Activated T-helper 2 cell treated with anti-CD3 and anti-CD28 coated beads, Interferon-gamma antibody, Interleukin-2, Interleukin-4, amounts not matched to agents 10 μg/mL and 5 μg/mL and 100 μg/mL, durations not matched to agents 14 hours and 24 hours and 36 hours (primary cell): ENCODE measurements around the gene SYCP2. TPM values are rescaled to one million over a fixed set of nuclear protein-coding genes. Genes with fewer than 3 reads are reported as not detected.

ENCODE experiments used
- DNase-seq: peaks from one replicate; pipeline ENCODE4 v3.0.0; 2021; ENCODE audit warnings: low spot score
- H3K27ac Mint-ChIP-seq: one replicate; pipeline ENCODE4 v1.8.0; 2021; ENCODE audit warnings: mixed read lengths
- H3K27me3 Mint-ChIP-seq: one replicate; pipeline ENCODE4 v1.8.0; 2021; ENCODE audit warnings: low read depth, mixed read lengths
- H3K36me3 Mint-ChIP-seq: one replicate; pipeline ENCODE4 v1.8.0; 2021; ENCODE audit warnings: low read depth, mixed read lengths
- H3K4me1 Mint-ChIP-seq: one replicate; pipeline ENCODE4 v1.8.0; 2021; ENCODE audit warnings: low read depth, mixed read lengths
- H3K4me3 Mint-ChIP-seq: one replicate; pipeline ENCODE4 v1.8.0; 2021; ENCODE audit warnings: low read depth, mild to moderate bottlenecking, moderate library complexity, mixed read lengths
- H3K9me3 Mint-ChIP-seq: one replicate; pipeline ENCODE4 v1.8.0; 2021; ENCODE audit warnings: mixed read lengths
- intact Hi-C: fragments of 100-400 bp; cut with micrococcal nuclease; formaldehyde crosslinking; loops from one replicate; pipeline ENCODE4 v1.15.1; 2023
- total RNA-seq: library from RNA; stranded (reverse); gene quantifications from 2 replicates; pipeline ENCODE4 v1.2.3, GENCODE V29; 2022

SYCP2 gene
- total RNA-seq, 1 donor from 2014 or later, result 4.9 TPM

DNA sequence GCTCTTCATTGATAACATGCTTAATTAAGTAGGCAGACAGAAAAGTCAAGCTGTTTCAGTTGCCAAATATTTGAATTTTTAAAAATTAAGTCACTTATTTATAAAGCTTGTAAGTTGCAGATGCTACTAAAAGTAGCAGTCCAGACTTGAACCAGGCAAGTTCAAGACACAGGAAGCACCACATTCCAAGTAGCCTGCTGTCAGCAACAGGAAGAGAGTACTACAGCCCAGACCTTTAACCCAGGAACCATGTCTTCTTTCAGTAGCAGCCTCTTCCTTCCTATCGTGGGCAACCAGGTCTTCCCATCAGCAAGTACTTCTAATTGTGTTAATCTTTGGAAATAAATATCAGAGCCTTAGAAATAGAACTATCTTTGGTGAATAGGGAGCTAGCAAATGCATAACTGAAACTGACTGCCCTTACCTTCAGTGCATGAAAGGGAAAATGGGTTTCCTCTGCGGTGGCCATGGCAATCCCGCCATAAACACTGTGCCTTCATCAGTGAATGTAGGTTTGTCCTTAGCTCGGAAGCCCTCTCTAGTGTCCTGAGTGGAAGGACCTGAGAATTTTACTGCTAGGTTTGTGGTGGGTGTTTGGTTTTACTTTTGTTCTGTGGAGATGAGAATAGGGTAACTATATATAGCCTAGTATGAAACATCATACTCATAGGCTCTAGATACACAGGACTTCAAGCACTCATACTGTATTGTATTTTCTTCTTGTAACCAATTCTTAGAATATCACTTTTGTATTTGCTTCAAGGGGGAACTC, 95.6 kb downstream of the SYCP2 start:
- Mint-ChIP-seq H3K27ac (no peak overlapping the region), H3K4me1 (no peaks in the 10 kb centered on the region), H3K9me3 (no peaks in the 10 kb centered on the region), H3K27me3 (peaks cover 13% of the 10 kb centered on the region), H3K4me3 (no peak overlapping the region), H3K36me3 (no peaks in the 10 kb centered on the region)
- no peak for DNase-seq
- intact Hi-C loops, result no loop called here

DNA sequence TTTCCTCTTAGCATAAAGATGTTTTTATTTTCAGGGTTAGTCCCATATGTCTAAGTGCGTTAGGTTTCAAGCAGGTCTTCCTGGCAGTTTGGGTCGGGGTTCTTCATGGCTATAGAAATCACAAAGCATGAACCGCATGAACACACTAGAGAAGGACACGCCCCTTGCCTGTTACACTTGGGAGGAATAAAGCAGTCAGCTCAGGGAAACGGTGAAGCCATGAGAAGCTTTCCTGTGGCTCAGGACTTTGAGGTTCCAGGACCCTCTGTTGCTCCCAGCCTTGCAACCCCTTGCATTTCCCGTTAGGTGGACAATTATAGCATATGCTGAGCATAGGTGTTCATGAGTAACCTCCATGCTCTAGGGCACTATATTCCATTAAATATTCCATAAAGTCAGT, 96.7 kb downstream of the SYCP2 start:
- DNase-seq, result no peak
- intact Hi-C loops, result no loop called here
- no peaks in the 10 kb centered on the region for H3K36me3 Mint-ChIP-seq
- H3K27ac Mint-ChIP-seq, result no peak overlapping the region
- peaks cover 13% of the 10 kb centered on the region for H3K27me3 Mint-ChIP-seq
- H3K4me3 Mint-ChIP-seq, result no peak overlapping the region
- H3K4me1 Mint-ChIP-seq, result no peaks in the 10 kb centered on the region
- no peaks in the 10 kb centered on the region for H3K9me3 Mint-ChIP-seq

- intact Hi-C loops, result no loop called here
- Mint-ChIP-seq H3K4me1 (no peaks in the 10 kb centered on the region), H3K27ac (no peak overlapping the region), H3K4me3 (no peak overlapping the region), H3K27me3 (peaks cover 13% of the 10 kb centered on the region), H3K9me3 (no peaks in the 10 kb centered on the region), H3K36me3 (no peaks in the 10 kb centered on the region)
- DNase-seq, result no peak
Measured at GRCh38 chr20:59835448-59836395, 97.7 kb downstream of the SYCP2 start.

DNA sequence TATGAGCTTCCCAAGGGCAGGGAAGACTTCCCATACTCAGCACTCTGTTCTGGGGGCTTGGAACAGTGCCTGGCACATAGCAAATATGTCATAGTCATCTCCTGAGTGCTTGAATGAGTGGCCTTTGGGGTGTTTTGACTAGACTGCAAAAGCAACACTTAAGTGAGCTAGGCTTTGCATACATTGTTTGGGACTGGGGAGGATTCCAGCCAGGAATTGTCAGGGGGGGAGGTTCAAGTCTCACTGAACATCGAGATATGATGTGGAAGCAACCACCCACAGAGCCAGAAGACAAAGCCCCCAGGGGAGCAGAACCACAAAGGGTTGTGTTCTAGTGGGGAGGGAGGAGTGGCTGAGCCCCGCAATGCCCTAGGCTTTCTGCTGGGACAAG, 98.4 kb downstream of the SYCP2 start:
- H3K36me3 Mint-ChIP-seq, result no peaks in the 10 kb centered on the region
- peaks cover 13% of the 10 kb centered on the region for H3K27me3 Mint-ChIP-seq
- intact Hi-C loops, result no loop called here
- H3K27ac Mint-ChIP-seq, result no peak overlapping the region
- no peaks in the 10 kb centered on the region for H3K4me1 Mint-ChIP-seq
- no peak for DNase-seq
- H3K9me3 Mint-ChIP-seq, result no peaks in the 10 kb centered on the region
- H3K4me3 Mint-ChIP-seq, result no peak overlapping the region

- Mint-ChIP-seq H3K27ac (no peak overlapping the region), H3K9me3 (no peaks in the 10 kb centered on the region), H3K27me3 (peaks cover 13% of the 10 kb centered on the region), H3K4me1 (no peaks in the 10 kb centered on the region), H3K36me3 (no peaks in the 10 kb centered on the region), H3K4me3 (no peak overlapping the region)
- DNase-seq, result no peak
- intact Hi-C loops, result no loop called here
Measured at GRCh38 chr20:59832406-59833363, 100.8 kb downstream of the SYCP2 start.

DNA sequence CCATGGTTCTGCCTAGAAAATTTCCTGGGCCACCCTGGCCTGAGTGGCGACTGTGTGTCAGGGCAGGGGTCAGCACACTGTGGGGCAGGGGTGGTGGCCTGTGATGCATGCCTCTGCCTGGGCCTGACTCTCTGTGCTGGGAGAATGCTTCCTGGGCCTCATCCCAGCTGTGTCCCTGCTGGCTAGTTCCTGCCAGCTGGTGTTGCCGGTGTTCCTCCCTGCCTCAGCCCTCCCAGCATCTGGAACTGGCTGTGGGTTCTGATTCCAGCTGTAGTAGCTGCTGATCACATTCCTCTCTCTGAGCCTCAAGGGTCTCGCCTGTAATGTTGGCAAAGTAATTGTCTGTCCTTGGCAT, 101.5 kb downstream of the SYCP2 start:
- peaks cover 11% of the 10 kb centered on the region for H3K27me3 Mint-ChIP-seq
- intact Hi-C loops, result no loop called here
- no peak for DNase-seq
- no peaks in the 10 kb centered on the region for H3K9me3 Mint-ChIP-seq
- H3K36me3 Mint-ChIP-seq, result no peaks in the 10 kb centered on the region
- H3K4me1 Mint-ChIP-seq, result no peaks in the 10 kb centered on the region
- H3K4me3 Mint-ChIP-seq, result no peak overlapping the region
- H3K27ac Mint-ChIP-seq, result no peak overlapping the region

DNA sequence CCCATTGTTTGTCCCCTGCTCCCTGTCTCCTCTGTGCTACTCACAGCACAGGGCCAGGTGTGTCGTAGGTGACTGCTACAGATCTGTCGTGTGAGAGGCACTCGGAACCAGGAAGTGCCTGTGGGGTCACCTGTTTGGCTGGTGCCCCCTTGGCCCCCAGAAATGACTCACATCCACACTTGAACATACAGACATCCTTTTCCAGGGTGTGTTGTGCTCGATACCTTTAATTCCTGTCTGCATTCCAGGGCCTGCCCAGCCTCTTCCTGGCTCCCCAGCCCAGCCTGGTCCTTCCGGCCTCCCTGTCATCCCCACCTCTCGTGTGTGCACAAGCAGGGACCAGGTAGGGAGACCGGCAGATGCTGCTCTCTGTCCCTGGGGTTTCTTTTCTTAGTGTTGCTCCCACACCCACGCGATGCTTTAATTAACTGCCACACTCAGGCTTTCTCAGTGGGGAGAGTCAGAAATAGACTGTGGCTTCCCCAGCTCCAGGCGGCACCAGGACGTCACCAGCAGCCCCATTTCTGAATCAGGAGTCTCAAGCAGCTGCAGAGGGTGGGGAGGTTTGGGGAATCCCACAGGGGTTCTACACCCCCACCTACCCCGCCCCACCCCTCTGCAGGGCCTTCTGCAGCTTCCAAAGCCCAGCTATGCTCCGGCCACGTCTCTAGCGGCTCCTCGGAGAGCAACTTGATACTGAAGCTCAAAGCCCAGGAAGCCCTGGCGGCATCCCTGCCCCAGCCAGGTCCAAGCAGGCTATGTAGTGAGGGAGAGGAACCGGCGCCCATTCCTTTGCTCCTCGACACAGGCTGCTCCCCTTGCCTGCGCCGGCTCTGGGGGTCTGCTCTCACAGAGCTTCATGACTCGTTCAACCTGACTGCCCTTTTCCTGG, 102.2 kb downstream of the SYCP2 start:
- no peak for DNase-seq
- H3K27ac Mint-ChIP-seq, result no peak overlapping the region
- intact Hi-C loops, result no loop called here
- H3K27me3 Mint-ChIP-seq, result peaks cover 8% of the 10 kb centered on the region
- no peaks in the 10 kb centered on the region for H3K4me1 Mint-ChIP-seq
- H3K36me3 Mint-ChIP-seq, result no peaks in the 10 kb centered on the region
- no peaks in the 10 kb centered on the region for H3K9me3 Mint-ChIP-seq
- H3K4me3 Mint-ChIP-seq, result no peak overlapping the region

DNA sequence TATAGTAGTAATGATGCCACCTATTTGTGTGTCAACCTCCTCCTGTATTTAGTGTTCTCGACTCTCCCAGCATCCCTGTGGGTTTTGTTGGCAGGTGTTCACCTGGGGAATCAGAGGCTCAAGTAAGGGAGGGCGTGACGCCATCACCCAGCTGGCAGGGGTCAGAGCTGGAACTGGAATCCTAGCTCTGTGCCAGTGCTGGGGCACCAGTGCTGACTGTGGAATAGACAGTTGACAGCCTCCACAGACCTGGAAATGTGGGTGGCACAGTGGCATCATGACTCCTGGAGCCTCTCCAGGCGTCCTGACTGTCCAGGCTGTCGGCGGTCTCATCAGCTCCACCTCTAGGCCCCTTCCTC, 102.8 kb downstream of the SYCP2 start:
- Mint-ChIP-seq H3K4me1 (no peaks in the 10 kb centered on the region), H3K4me3 (no peak overlapping the region), H3K9me3 (no peaks in the 10 kb centered on the region), H3K27me3 (peaks cover 3% of the 10 kb centered on the region), H3K27ac (no peak overlapping the region), H3K36me3 (no peaks in the 10 kb centered on the region)
- no peak for DNase-seq
- intact Hi-C loops, result no loop called here

GRCh38 chr20:59829786-59830664, 103.4 kb downstream of the SYCP2 start:
- no peak overlapping the region for H3K4me3 Mint-ChIP-seq

DNA sequence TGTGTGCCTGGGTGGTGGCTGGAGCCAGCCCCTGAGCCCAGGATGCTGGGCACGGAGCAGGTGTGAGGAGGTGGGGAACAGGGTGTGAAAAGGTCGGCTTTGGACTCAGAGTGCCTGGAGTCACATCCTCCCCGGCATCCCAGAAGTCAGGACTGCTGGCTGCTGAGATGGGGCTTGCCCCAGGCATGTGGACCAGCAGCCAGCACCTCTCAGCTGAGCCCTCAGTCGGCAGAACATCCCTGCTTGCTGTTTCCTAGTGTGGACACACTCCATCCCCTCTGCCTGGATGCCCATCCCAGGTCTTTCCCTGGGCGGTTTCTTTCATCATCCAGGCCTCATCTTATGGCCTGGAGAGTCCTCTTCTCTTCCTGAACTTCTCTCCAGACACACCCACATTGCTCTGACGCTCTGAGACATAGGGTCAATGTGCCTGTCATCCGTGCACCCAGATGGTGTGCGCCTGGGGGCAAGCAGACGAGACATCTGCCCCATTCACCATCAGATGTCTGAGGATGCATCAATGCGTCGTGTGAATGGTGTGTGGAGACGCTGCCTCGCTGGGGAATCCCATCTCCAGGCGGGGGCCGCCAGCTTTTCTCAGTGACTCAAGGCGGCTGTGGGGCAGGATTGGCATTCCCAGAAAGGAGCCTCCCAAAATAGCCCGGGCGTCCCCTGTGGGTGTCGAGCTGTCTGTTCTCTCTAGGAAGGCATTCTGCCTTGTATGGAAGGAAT, 104.2 kb downstream of the SYCP2 start:
- intact Hi-C loops, result no loop called here
- no peak overlapping the region for H3K4me3 Mint-ChIP-seq
- H3K27me3 Mint-ChIP-seq, result peaks cover 1% of the 10 kb centered on the region
- no peak for DNase-seq
- no peaks in the 10 kb centered on the region for H3K36me3 Mint-ChIP-seq
- H3K4me1 Mint-ChIP-seq, result no peaks in the 10 kb centered on the region
- no peaks in the 10 kb centered on the region for H3K9me3 Mint-ChIP-seq
- no peak overlapping the region for H3K27ac Mint-ChIP-seq

More at GRCh38 chr20:59829786-59830664, 103.4 kb downstream of the SYCP2 start:
- intact Hi-C loops, result no loop called here
- Mint-ChIP-seq H3K4me1 (no peaks in the 10 kb centered on the region), H3K9me3 (no peaks in the 10 kb centered on the region), H3K36me3 (no peaks in the 10 kb centered on the region), H3K27me3 (peaks cover 1% of the 10 kb centered on the region), H3K27ac (no peak overlapping the region)
- DNase-seq, result no peak
